ENCODE measurements around the gene RBMS1.

Gene RBMS1

DNA sequence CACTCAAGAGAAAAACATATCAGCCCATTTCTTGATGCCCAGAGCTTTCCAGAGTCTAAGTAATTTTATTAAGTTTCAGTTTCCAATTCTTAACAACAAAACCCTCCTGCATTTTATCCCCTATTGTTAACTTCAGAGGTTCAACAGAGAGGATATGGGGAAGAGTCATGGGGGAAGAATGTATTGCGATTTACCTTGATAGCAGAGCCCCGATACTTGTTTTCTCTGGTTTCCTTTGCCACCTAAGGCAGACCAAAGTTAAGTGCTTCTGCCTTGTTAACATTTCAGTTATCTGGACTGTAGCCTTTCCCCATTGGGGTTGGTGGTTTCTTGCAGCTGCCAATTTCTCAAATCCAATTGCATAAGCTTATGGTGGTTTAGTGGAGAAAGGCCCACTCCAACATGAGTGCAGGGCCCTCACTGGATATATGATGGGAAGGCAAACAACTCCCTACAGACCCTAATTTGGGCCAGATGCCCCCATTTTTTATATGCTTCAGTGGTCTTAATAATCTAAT is 211.5 kb downstream of the RBMS1 start:
- ChIA-PET CTCF (no interaction called here), POLR2A (ENCODE audit: low non-redundant PET) (no interaction called here)
- DNase-seq (ENCODE audit: low spot score), result no peak
- H3K27ac ChIP-seq, result no peak overlapping the region
- TF ChIP-seq, protein P1, sequence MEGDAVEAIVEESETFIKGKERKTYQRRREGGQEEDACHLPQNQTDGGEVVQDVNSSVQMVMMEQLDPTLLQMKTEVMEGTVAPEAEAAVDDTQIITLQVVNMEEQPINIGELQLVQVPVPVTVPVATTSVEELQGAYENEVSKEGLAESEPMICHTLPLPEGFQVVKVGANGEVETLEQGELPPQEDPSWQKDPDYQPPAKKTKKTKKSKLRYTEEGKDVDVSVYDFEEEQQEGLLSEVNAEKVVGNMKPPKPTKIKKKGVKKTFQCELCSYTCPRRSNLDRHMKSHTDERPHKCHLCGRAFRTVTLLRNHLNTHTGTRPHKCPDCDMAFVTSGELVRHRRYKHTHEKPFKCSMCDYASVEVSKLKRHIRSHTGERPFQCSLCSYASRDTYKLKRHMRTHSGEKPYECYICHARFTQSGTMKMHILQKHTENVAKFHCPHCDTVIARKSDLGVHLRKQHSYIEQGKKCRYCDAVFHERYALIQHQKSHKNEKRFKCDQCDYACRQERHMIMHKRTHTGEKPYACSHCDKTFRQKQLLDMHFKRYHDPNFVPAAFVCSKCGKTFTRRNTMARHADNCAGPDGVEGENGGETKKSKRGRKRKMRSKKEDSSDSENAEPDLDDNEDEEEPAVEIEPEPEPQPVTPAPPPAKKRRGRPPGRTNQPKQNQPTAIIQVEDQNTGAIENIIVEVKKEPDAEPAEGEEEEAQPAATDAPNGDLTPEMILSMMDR (conservative IDR thresholded peaks at IDR 0.05; ENCODE audit: low read depth), result no peak

DNA sequence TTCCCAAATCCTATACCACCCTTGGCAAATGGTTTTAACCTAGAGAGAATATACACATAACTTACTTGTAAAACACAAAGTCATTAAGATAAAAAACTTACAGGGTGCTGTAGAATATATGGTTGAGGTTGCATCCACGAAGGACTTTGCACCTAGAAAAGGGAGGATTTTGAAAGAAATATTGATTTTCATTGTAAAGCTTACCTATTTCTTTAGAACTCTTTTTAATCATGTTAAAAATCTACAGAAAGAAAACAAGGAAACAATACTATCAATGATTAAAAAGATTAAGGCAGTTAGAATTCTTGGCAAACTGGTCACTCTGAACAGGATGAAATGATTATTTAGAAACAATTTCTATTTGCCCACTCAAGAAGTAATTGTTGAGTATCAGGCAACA is 212.4 kb downstream of the RBMS1 start:
- POLR2A ChIA-PET (ENCODE audit: low non-redundant PET), result no interaction called here

DNA sequence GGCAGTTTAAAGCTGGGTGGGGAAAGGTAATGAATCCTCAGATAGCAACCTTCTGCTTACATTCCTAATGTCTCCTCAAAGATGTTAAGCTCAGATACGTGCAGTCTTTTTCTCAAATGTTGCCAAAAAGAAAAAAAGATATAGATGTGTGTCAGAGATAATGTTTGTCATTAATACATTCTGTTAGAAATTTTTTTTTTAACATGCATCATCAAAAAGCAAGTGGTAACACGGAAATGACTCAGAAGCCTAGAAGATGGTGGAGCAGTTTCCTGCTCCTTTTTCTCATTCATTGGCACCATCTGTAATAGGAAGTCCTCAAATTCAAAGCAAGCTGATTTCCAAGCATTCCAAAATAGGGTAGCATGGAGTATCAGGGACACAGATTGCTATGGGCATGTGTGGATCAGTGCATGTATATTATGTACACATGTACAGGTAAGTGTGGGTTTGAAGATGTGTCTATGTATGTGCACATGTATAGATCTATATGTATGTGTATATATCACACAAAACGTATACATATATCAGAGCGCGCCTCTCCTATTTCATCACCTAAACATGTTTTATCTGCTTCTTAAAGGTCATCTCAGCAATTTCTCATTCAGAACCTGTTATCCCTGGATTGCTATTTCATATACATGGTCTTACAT is 213.7 kb downstream of the RBMS1 start:
- TF ChIP-seq, protein P1 (conservative IDR thresholded peaks at IDR 0.05; ENCODE audit: low read depth), result no peak
- POLR2A ChIA-PET (ENCODE audit: low non-redundant PET), result no interaction called here
- DNase-seq (ENCODE audit: low spot score), result no peak
- CTCF ChIA-PET, result interaction anchor here (0.9 kb wide), 1 partner anchor 9 kb away, joined by 3 read pairs; no protein-coding TSS in a partner anchor
- H3K27ac ChIP-seq, result no peak overlapping the region

More for the DNA sequence above, 212.4 kb downstream of the RBMS1 start:
- TF ChIP-seq, protein P1 (conservative IDR thresholded peaks at IDR 0.05; ENCODE audit: low read depth), result no peak
- DNase-seq (ENCODE audit: low spot score), result no peak
- CTCF ChIA-PET, result no interaction called here
- no peak overlapping the region for H3K27ac ChIP-seq

DNA sequence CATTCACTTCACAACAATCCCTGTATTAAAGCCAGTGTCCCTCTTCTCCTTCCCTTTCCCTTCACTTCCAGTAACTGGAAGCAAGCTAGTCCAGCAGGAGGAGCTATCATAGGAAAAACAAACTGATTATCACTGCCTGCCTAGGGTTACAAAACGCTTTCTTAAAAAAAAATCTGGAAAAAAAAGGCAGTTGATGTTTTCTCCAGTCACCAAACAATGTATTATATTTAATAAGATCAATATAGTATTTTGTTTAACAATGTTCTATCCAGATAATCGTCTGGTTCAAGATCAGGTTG is 214.8 kb downstream of the RBMS1 start:
- ChIA-PET CTCF (interaction anchor here (0.6 kb wide), 2 partner anchors 84 to 161 kb away, joined by 3 read pairs; no protein-coding TSS in a partner anchor), POLR2A (ENCODE audit: low non-redundant PET) (no interaction called here)
- TF ChIP-seq, protein P1 (conservative IDR thresholded peaks at IDR 0.05; ENCODE audit: low read depth), result no peak
- DNase-seq (ENCODE audit: low spot score), result no peak
- no peak overlapping the region for H3K27ac ChIP-seq

DNA sequence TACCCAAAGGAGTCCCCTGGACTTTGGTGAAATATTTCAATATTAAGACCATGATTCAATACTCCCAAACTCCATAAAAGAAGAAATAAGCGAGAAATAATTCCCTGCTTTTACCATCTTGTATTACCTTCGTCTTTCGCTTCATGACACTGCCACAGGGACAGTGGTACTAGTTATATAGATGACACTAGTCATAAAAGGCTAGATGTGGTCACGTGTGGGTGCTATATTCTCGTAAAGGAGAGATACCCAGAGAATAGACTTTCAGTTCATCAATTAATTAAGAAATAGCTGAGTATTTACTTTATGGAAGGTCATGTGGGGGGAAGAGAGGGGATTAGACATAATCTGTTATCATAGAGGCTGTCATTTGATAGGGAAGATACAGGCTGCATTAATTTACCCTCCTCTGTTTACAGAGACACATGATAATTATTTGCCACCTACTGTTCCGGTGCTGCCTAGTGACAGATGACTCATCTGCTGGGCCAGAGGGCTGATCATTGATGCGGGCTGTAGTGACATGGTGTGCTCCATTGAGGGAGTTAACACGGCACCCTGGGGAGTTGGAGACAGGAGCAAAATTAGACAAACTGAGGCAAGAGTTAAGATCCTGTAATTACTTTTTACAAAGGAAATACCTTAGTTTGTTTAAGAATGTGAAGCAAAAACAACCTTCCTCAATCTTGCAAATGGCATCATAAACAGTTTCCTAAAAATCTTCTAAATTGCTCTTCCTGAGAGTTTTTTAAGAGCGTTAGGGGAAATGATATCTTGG is 215.3 kb downstream of the RBMS1 start:
- no peak overlapping the region for H3K27ac ChIP-seq
- ChIA-PET POLR2A (ENCODE audit: low non-redundant PET) (no interaction called here), CTCF (interaction anchor here (0.6 to 0.7 kb wide), 2 partner anchors 23 to 84 kb away, joined by 3 read pairs; no protein-coding TSS in a partner anchor)
- TF ChIP-seq, protein P1 (conservative IDR thresholded peaks at IDR 0.05; ENCODE audit: low read depth), result no peak
- no peak for DNase-seq (ENCODE audit: low spot score)

DNA sequence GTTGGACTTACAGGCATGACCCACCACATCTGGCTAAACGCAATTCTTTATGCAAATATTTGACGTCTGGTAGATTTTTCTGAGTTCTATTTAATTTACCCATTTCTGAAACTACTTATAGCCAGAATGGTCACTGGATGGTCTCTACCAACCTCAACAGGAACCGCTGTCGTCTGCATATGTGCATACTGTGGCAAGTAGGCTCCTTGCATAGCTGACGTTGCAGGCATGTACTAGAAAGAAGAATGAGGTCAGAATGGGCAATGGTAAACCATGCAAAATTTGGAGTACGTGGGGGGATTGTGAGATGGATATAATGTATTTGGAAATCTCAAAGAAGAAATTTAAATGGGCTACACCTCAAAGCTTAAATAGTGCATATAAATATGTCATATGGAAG is 216.5 kb downstream of the RBMS1 start:
- H3K27ac ChIP-seq, result no peak overlapping the region
- ChIA-PET POLR2A (ENCODE audit: low non-redundant PET) (no interaction called here), CTCF (no interaction called here)
- no peak for DNase-seq (ENCODE audit: low spot score)
- TF ChIP-seq, protein P1 (conservative IDR thresholded peaks at IDR 0.05; ENCODE audit: low read depth), result no peak

Data from RWPE1 (cell line).